ENCODE results near the gene ATAD3B. TPM values are rescaled to one million over a fixed set of nuclear protein-coding genes. Genes with fewer than 3 reads are reported as not detected.
"Not testable (repeated sequence)": the region's sequence is repeated elsewhere in the genome, so short reads cannot be mapped to it uniquely, and the experiment has no call there.

Gene ATAD3B
- total RNA-seq, 4 donors from 2014 or later: 9.9 to 40.1 (median 24.1) TPM

- intact Hi-C loops (cut with DNase I): no loop called here
- peaks cover 0 to 24% (median 4%) of the 10 kb centered on the region in 3 donors for H3K4me1 ChIP-seq
- H3K4me3 ChIP-seq: no peak overlapping the region
- H3K27ac ChIP-seq: no peak overlapping the region
- H3K36me3 ChIP-seq: no peaks in the 10 kb centered on the region
- TF ChIP-seq, protein P1, sequence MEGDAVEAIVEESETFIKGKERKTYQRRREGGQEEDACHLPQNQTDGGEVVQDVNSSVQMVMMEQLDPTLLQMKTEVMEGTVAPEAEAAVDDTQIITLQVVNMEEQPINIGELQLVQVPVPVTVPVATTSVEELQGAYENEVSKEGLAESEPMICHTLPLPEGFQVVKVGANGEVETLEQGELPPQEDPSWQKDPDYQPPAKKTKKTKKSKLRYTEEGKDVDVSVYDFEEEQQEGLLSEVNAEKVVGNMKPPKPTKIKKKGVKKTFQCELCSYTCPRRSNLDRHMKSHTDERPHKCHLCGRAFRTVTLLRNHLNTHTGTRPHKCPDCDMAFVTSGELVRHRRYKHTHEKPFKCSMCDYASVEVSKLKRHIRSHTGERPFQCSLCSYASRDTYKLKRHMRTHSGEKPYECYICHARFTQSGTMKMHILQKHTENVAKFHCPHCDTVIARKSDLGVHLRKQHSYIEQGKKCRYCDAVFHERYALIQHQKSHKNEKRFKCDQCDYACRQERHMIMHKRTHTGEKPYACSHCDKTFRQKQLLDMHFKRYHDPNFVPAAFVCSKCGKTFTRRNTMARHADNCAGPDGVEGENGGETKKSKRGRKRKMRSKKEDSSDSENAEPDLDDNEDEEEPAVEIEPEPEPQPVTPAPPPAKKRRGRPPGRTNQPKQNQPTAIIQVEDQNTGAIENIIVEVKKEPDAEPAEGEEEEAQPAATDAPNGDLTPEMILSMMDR (IDR thresholded peaks at IDR 0.05): no peak
- H3K9me3 ChIP-seq: no peaks in the 10 kb centered on the region
- 76 to 79% methylated on average over 7 of the region's 27 CpGs for WGBS, 2 donors
- H3K27me3 ChIP-seq: peaks cover 0 to 15% (median 0%) of the 10 kb centered on the region in 4 donors
- DNase-seq: no peak
Measured at GRCh38 chr1:1460540-1461130, 10.9 kb upstream of the ATAD3B start.

GRCh38 chr1:1461721-1462317, 9.7 kb upstream of the ATAD3B start:
- peaks cover 0 to 15% (median 0%) of the 10 kb centered on the region in 4 donors for H3K27me3 ChIP-seq
- H3K4me3 ChIP-seq: peak overlapping the region in 3 of 4 donors; percentile 11 to 38 (median 15)
- H3K27ac ChIP-seq: peak overlapping the region; percentile 23 to 62 (median 38)
- no peaks in the 10 kb centered on the region for H3K9me3 ChIP-seq
- 51% methylated on average over 11 of the region's 18 CpGs; no CpG with 5 or more reads in 1 of the 2 donors for WGBS, 2 donors
- TF ChIP-seq POLR2A (IDR thresholded peaks at IDR 0.05): no peak
- TF ChIP-seq, protein P1 (IDR thresholded peaks at IDR 0.05): no peak
- H3K4me1 ChIP-seq: peaks cover 0 to 24% (median 4%) of the 10 kb centered on the region in 3 donors
- no peak for DNase-seq
- intact Hi-C loops (cut with DNase I): no loop called here
- H3K36me3 ChIP-seq: no peaks in the 10 kb centered on the region

GRCh38 chr1:1462318-1462966, 9.1 kb upstream of the ATAD3B start:
- WGBS, 2 donors: 30 to 85% methylated on average over 2 to 4 of the region's 26 CpGs
- peak overlapping the region in 3 of 4 donors; percentile 11 to 38 (median 15) for H3K4me3 ChIP-seq

GRCh38 chr1:1463312-1463711, 8.3 kb upstream of the ATAD3B start:
- H3K27ac ChIP-seq: no peak overlapping the region
- no peak overlapping the region for H3K4me3 ChIP-seq
- no peaks in the 10 kb centered on the region for H3K36me3 ChIP-seq
- TF ChIP-seq POLR2A (IDR thresholded peaks at IDR 0.05): no peak
- TF ChIP-seq, protein P1 (IDR thresholded peaks at IDR 0.05): no peak
- H3K4me1 ChIP-seq: peaks cover 0 to 24% (median 4%) of the 10 kb centered on the region in 3 donors
- H3K27me3 ChIP-seq: peaks cover 0 to 15% (median 0%) of the 10 kb centered on the region in 4 donors
- WGBS, 2 donors: 83 to 86% methylated on average over 1 to 4 of the region's 7 CpGs
- intact Hi-C loops (cut with DNase I): no loop called here
- no peak for DNase-seq
- no peaks in the 10 kb centered on the region for H3K9me3 ChIP-seq

More at GRCh38 chr1:1462318-1462966, 9.1 kb upstream of the ATAD3B start:
- TF ChIP-seq, protein P1 (IDR thresholded peaks at IDR 0.05): no peak
- TF ChIP-seq POLR2A (IDR thresholded peaks at IDR 0.05): peak in 1 of 4 donors; percentile 10
- H3K4me1 ChIP-seq: peaks cover 0 to 24% (median 4%) of the 10 kb centered on the region in 3 donors
- intact Hi-C loops (cut with DNase I): no loop called here
- no peak for DNase-seq
- no peaks in the 10 kb centered on the region for H3K9me3 ChIP-seq
- peak overlapping the region; percentile 23 to 62 (median 38) for H3K27ac ChIP-seq
- no peaks in the 10 kb centered on the region for H3K36me3 ChIP-seq
- H3K27me3 ChIP-seq: peaks cover 0 to 15% (median 0%) of the 10 kb centered on the region in 4 donors

GRCh38 chr1:1468196-1468985, 3.2 kb upstream of the ATAD3B start:
- DNase-seq; H3K9me3 ChIP-seq; H3K27ac ChIP-seq; H3K4me3 ChIP-seq; H3K36me3 ChIP-seq; intact Hi-C loops (cut with DNase I); H3K27me3 ChIP-seq: not testable (repeated sequence)
- 87% methylated on average over 3 of the region's 44 CpGs; no CpG with 5 or more reads in 1 of the 2 donors for WGBS, 2 donors
- H3K4me1 ChIP-seq: peaks cover 13 to 29% (median 16%) of the 10 kb centered on the region in 3 donors

All from esophagus squamous epithelium (tissue), 5 donors.